IMR-90 (cell line): ENCODE results near the gene C16orf82. TPM values are rescaled to one million over a fixed set of nuclear protein-coding genes. Genes with fewer than 3 reads are reported as not detected.

Experiments
- ATAC-seq: fragments of 200-7000 bp; cut with Tn5 transposase; 2 replicates; pipeline ENCODE4 v1.9.1; 2020; ENCODE audit warnings: low read depth, mild to moderate bottlenecking, moderate library complexity
- BruUV-seq: library from RNA; stranded (reverse); fragments of 400-500 nt; replicated peaks from 2 replicates; lab custom pipeline; 2021; lab: Mats Ljungman, UMichigan
- CTCF ChIA-PET: fragments of 300-600 bp; formaldehyde crosslinking; extraction: SDS; loops from one replicate; lab custom pipeline; 2021; ENCODE audit warnings: antibody characterized with exemption; lab: Yijun Ruan, JAX
- POLR2A ChIA-PET: fragments of 300-600 bp; sonication (Branson Sonifier 250); formaldehyde crosslinking; loops from one replicate; lab custom pipeline; 2022; ENCODE audit warnings: antibody characterized with exemption; ENCODE audit not compliant: unreplicated experiment; lab: Charles Lee
- DNase-seq: peaks from one replicate; pipeline ENCODE4 v3.0.0; 2013
- H2AFZ ChIP-seq: replicated peaks from 2 replicates; pipeline ENCODE3; 2013; ENCODE audit warnings: low read length, mild to moderate bottlenecking; ENCODE audit not compliant: poor library complexity
- H2AK5ac ChIP-seq: 2 replicates; pipeline ENCODE4 v1.6.1; 2013; ENCODE audit warnings: low read depth, low read length, inconsistent platforms
- H2AK9ac ChIP-seq: replicated peaks from 2 replicates; pipeline ENCODE3; 2013; ENCODE audit warnings: mild to moderate bottlenecking, low read depth, low read length, moderate library complexity; ENCODE audit not compliant: poor library complexity
- H2BK120ac ChIP-seq: 2 replicates; pipeline ENCODE4 v1.6.1; 2013; ENCODE audit warnings: low read depth, low read length, inconsistent platforms
- H2BK15ac ChIP-seq: 3 replicates; pipeline ENCODE4 v1.6.1; 2013; ENCODE audit warnings: low read depth, low read length, inconsistent platforms
- H2BK20ac ChIP-seq: 2 replicates; pipeline ENCODE4 v1.6.1; 2013; ENCODE audit warnings: low read depth, mild to moderate bottlenecking, inconsistent platforms, low read length, moderate library complexity
- H2BK5ac ChIP-seq: 2 replicates; pipeline ENCODE4 v1.6.1; 2013; ENCODE audit warnings: mild to moderate bottlenecking, low read depth, low read length, inconsistent platforms; ENCODE audit not compliant: poor library complexity, severe bottlenecking
- H3K14ac ChIP-seq: replicated peaks from 2 replicates; pipeline ENCODE4 v1.6.1; 2013; ENCODE audit warnings: low read depth, low read length, inconsistent platforms
- H3K18ac ChIP-seq: 2 replicates; pipeline ENCODE4 v1.6.1; 2013; ENCODE audit warnings: low read depth, low read length, control low read depth
- H3K23ac ChIP-seq: 2 replicates; pipeline ENCODE4 v1.6.1; 2013; ENCODE audit warnings: low read depth, low read length, inconsistent platforms
- H3K27ac ChIP-seq: 2 replicates; pipeline ENCODE4 v1.5.1; 2013; ENCODE audit warnings: mild to moderate bottlenecking, control low read depth, low read length; ENCODE audit not compliant: insufficient read depth
- H3K27me3 ChIP-seq: 2 replicates; pipeline ENCODE4 v1.6.1; 2013; ENCODE audit warnings: low read length; ENCODE audit not compliant: control insufficient read depth, insufficient read depth
- H3K36me3 ChIP-seq: 2 replicates; pipeline ENCODE4 v1.6.1; 2013; ENCODE audit warnings: low read length, mixed read lengths; ENCODE audit not compliant: control insufficient read depth, insufficient read depth
- H3K4ac ChIP-seq: 2 replicates; pipeline ENCODE4 v1.6.1; 2013; ENCODE audit warnings: low read depth, low read length, inconsistent platforms
- H3K4me1 ChIP-seq: 2 replicates; pipeline ENCODE4 v1.6.1; 2013; ENCODE audit warnings: low read length, mixed read lengths; ENCODE audit not compliant: control insufficient read depth, insufficient read depth
- H3K4me2 ChIP-seq: 2 replicates; pipeline ENCODE4 v1.6.1; 2013; ENCODE audit warnings: low read depth, mild to moderate bottlenecking, control low read depth, low read length, moderate library complexity
- H3K4me3 ChIP-seq: 2 replicates; pipeline ENCODE4 v1.5.1; 2013; ENCODE audit warnings: low read depth, mild to moderate bottlenecking, control low read depth, low read length, moderate library complexity; ENCODE audit not compliant: insufficient read depth
- H3K56ac ChIP-seq: 2 replicates; pipeline ENCODE4 v1.6.1; 2013; ENCODE audit warnings: low read length, inconsistent platforms; ENCODE audit not compliant: insufficient read depth; ENCODE audit errors: extremely low read depth
- H3K79me1 ChIP-seq, 2 experiments: 2 replicates each; pipeline ENCODE4 v1.6.1; 2013; ENCODE audit warnings: low read length in 2 of 2, inconsistent platforms in 1 of 2, low read depth in 1 of 2
- H3K9ac ChIP-seq: 2 replicates; pipeline ENCODE4 v1.6.1; 2013; ENCODE audit warnings: low read depth, low read length, control low read depth
- H3K9me1 ChIP-seq: 2 replicates; pipeline ENCODE4 v1.6.1; 2013; ENCODE audit warnings: low read length, inconsistent platforms; ENCODE audit not compliant: insufficient read depth
- H3K9me3 ChIP-seq: 2 replicates; pipeline ENCODE4 v1.6.1; 2013; ENCODE audit warnings: low read length; ENCODE audit not compliant: control insufficient read depth, insufficient read depth
- H4K20me1 ChIP-seq: 2 replicates; pipeline ENCODE4 v1.6.1; 2013; ENCODE audit warnings: low read length, inconsistent platforms; ENCODE audit not compliant: insufficient read depth
- H4K5ac ChIP-seq: 2 replicates; pipeline ENCODE4 v1.6.1; 2013; ENCODE audit warnings: mild to moderate bottlenecking, low read depth, low read length, control low read depth
- H4K8ac ChIP-seq, 2 experiments: 2 replicates each; pipeline ENCODE4 v1.6.1; 2013; ENCODE audit warnings: low read depth in 2 of 2, low read length in 2 of 2, control low read depth in 1 of 2, inconsistent platforms in 1 of 2
- H4K91ac ChIP-seq: 2 replicates; pipeline ENCODE4 v1.6.1; 2013; ENCODE audit warnings: low read depth, low read length, inconsistent platforms; ENCODE audit not compliant: insufficient read depth
- FOS ChIP-seq: fragments of 150-350 bp; IDR thresholded peaks from 2 replicates; pipeline ENCODE4 v1.6.1; 2016; ENCODE audit warnings: low read depth, low read length
- POLR2A ChIP-seq: IDR thresholded peaks from 2 replicates; pipeline ENCODE4 v1.6.1; 2012; ENCODE audit warnings: mild to moderate bottlenecking, low read depth, low read length
- WGBS, 2 experiments: methylation state at CpG; one replicate each; pipeline versions ENCODE4 v1.1.5 to v1.1.7; 2013; ENCODE audit warnings: missing lambda C conversion rate in 2 of 2; ENCODE audit not compliant: insufficient read length in 1 of 2; ENCODE audit errors: extremely low coverage in 2 of 2; 5-methylcytosine and 5-hydroxymethylcytosine counted together
- dilution Hi-C: fragments of 300-500 bp; cut with HindIII; formaldehyde crosslinking; loops from one replicate; pipeline ENCODE4 v1.14.3; 2018; ENCODE audit warnings: low sequenced_read_pairs; ENCODE audit not compliant: unreplicated experiment
- in situ Hi-C: fragments of 300-500 bp; cut with MboI; formaldehyde crosslinking; loops from 3 replicates; pipeline ENCODE4 v1.14.3; 2019; ENCODE audit warnings: low sequenced_read_pairs, inconsistent platforms, mixed read lengths
- intact Hi-C: fragments of 100-400 bp; cut with micrococcal nuclease; formaldehyde crosslinking; loops from 2 replicates; pipeline ENCODE4 v1.10.0; 2022
- polyA plus RNA-seq, 3 experiments: library from polyadenylated mRNA; depleted of rRNA; stranded (reverse); fragments of >200 nt; gene quantifications; 2 replicates each; pipeline ENCODE4 v1.2.3, GENCODE V29; 2012; ENCODE audit warnings: low replicate concordance in 1 of 3
- total RNA-seq: library from RNA; depleted of rRNA; stranded (reverse); fragments of >200 nt; gene quantifications from 2 replicates; pipeline ENCODE4 v1.2.3, GENCODE V29; 2012

Gene C16orf82
- total and polyA plus RNA-seq, 2 of the 4 experiments (the other 2 are of a cell fraction), result not detected

- no peak overlapping the region for H2BK20ac ChIP-seq
- H3K56ac ChIP-seq, result no peak overlapping the region
- dilution Hi-C loops, result no loop called here
- in situ Hi-C loops, result no loop called here
- H3K23ac ChIP-seq, result no peak overlapping the region
- POLR2A ChIA-PET, result no interaction called here
- H3K27ac ChIP-seq, result no peak overlapping the region
- no peak overlapping the region for H3K14ac ChIP-seq
- H4K91ac ChIP-seq, result no peak overlapping the region
- 74% methylated on average over 6 of the region's 7 CpGs; no CpG with 5 or more reads in 1 of the 2 experiments for WGBS, 2 experiments
- H3K4me2 ChIP-seq, result no peak overlapping the region
- no peaks in the 10 kb centered on the region; the same call in 1 of the 2 replicates for H3K27me3 ChIP-seq
- no peak overlapping the region for H2BK5ac ChIP-seq
- H3K9ac ChIP-seq, result no peak overlapping the region
- CTCF ChIA-PET, result no interaction called here
- no peak overlapping the region for H2AK9ac ChIP-seq
- no peak overlapping the region for H3K4ac ChIP-seq
- H2BK120ac ChIP-seq, result no peak overlapping the region
- ATAC-seq (no peak), DNase-seq (no peak)
- intact Hi-C loops, result no loop called here
- H3K18ac ChIP-seq, result no peak overlapping the region
- H3K9me1 ChIP-seq, result no peaks in the 10 kb centered on the region
- no peaks in the 10 kb centered on the region for H3K36me3 ChIP-seq
- no peak overlapping the region for H3K4me3 ChIP-seq
- H3K79me1 ChIP-seq, result no peaks in the 10 kb centered on the region
- no peaks in the 10 kb centered on the region for H3K4me1 ChIP-seq
- H2BK15ac ChIP-seq, result no peak overlapping the region
- H4K20me1 ChIP-seq, result no peaks in the 10 kb centered on the region
- H4K5ac ChIP-seq, result no peak overlapping the region
- H2AK5ac ChIP-seq, result no peak overlapping the region
- no peak overlapping the region for H4K8ac ChIP-seq
- no peak overlapping the region for H2AFZ ChIP-seq
- H3K9me3 ChIP-seq, result no peaks in the 10 kb centered on the region
- TF ChIP-seq POLR2A (no peak), FOS (0 out of 2 replicates have a peak, but pooled peaks have one; percentile 4)
- no TSS peak for BruUV-seq
Measured at GRCh38 chr16:27048316-27048715, 18.4 kb upstream of the C16orf82 start.
